ENCODE results near the gene DTX3.
"Not testable (repeated sequence)": the region's sequence is repeated elsewhere in the genome, so short reads cannot be mapped to it uniquely, and the experiment has no call there.

Gene DTX3

DNA sequence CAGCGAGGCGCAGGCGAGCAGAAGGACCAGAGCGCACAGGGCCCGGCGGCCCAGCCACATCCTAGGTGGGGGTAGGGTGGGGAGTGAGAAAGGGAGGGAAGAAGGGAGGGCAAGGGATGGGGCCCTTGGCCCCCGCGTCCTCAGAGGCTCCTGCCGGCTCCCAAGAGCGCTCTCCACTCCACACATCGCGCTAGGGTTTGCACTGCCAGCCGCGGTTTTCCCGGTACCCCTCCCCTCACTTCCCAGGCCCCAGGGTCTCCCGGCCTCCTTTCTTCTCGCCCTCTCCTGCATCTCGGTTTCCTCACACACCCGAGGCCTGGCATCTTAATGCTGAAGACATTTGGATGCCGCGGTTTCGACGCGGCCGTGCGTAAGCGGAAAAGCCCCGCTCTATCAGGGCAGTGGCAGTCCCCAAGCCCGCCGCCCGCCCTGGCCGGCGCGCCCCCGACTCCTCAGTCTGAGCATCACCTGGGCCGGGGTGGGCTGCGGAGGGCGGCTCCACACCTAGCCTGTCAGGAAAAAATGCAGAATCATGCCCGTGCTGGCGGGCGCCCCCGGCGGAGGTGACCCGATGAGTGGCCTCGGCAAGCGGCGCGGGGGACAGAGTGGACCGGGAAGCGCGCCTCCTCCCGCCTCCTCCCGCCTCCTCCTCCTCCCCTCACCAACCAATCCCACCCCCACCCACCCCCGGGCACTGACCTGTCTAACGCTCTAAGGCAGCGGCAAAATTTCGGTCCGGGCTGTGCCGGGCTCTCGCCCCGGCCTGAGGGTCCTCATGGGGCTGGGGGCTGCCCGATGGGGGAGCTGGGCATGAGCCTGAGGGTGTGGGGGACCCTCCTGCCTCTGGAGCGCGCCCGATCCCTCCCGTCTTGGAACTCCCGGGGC lies 27.7 kb downstream of the DTX3 start:
- Histone ChIP-seq H3K4me3 (ENCODE audit: low read depth in 1 of 2, low read length in 1 of 2) (peak overlapping the region; percentile 27 to 65), H3K36me3 (no peaks in the 10 kb centered on the region), H3K4me1 (ENCODE audit: control insufficient read depth in 1 of 2, insufficient read depth in 1 of 2, low read depth in 1 of 2, low read length in 1 of 2) (peaks cover 19 to 22% of the 10 kb centered on the region in 2 experiments), H3K9me3 (no peaks in the 10 kb centered on the region), H3K27me3 (peaks cover 98% of the 10 kb centered on the region), H3K27ac (no peak overlapping the region)
- TF ChIP-seq, protein P1, sequence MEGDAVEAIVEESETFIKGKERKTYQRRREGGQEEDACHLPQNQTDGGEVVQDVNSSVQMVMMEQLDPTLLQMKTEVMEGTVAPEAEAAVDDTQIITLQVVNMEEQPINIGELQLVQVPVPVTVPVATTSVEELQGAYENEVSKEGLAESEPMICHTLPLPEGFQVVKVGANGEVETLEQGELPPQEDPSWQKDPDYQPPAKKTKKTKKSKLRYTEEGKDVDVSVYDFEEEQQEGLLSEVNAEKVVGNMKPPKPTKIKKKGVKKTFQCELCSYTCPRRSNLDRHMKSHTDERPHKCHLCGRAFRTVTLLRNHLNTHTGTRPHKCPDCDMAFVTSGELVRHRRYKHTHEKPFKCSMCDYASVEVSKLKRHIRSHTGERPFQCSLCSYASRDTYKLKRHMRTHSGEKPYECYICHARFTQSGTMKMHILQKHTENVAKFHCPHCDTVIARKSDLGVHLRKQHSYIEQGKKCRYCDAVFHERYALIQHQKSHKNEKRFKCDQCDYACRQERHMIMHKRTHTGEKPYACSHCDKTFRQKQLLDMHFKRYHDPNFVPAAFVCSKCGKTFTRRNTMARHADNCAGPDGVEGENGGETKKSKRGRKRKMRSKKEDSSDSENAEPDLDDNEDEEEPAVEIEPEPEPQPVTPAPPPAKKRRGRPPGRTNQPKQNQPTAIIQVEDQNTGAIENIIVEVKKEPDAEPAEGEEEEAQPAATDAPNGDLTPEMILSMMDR (IDR thresholded peaks at IDR 0.05) = no peak

DNA sequence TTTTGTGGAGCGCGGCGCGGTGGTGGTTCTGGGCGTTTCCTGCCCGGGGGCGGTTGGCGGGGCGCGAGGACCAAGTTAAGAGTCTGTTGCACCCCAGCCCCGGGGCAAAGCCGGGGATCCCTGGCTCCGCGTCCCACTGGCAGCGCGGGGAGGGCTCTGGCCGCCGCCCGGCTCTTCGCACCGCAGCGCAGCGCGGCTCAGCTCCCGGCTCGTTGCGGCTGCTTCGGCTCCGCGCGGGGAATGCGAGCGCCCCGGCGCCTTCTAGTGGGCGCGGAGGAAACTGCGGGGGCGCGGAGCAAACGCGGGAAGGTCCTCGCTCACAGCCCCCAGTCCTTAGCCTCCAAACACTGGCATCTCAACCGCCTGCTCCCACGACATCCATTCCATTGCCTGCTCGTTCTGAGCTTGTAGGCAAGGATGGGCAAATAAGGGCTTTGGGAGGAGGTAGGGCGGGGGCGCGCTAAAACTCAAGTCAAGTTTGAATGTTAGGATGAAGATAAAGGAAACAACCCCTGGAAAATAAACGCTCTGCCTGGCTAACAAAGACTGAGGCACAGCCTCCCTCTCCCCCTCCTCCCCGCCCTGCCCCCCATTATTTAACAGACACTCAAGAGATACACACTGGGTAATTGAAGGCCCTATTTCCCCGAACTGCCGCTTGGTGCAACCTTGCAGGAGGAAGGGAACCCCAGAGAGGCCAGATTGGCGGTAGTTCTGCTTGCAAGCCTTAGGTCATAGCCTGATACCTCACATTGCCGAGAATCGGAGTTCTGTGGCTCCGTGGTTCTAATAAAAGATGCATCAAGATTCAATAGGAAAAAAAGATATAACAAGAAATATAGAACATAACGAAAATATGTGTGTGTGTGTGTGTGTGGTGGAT lies 28.6 kb downstream of the DTX3 start, which contains the start of gene B4GALNT1:
Gene B4GALNT1, minus strand, starts transcription at position 244 of the 883 bp plus-strand sequence. CDS start 1,069 bp downstream, outside the sequence.
- Histone ChIP-seq H3K4me3 (ENCODE audit: low read depth in 1 of 2, low read length in 1 of 2) (peak within 1 kb of the TSS; percentile 27 to 65), H3K27ac (no peak within 1 kb of the TSS), H3K27me3 (peaks cover 98% of the 10 kb centered on the region), H3K9me3 (no peaks in the 10 kb centered on the region), H3K4me1 (ENCODE audit: control insufficient read depth in 1 of 2, insufficient read depth in 1 of 2, low read depth in 1 of 2, low read length in 1 of 2) (peaks cover 14 to 18% of the 10 kb centered on the region in 2 experiments), H3K36me3 (no peaks in the 10 kb centered on the region)
- TF ChIP-seq, protein P1 (IDR thresholded peaks at IDR 0.05) = peak; percentile 75

DNA sequence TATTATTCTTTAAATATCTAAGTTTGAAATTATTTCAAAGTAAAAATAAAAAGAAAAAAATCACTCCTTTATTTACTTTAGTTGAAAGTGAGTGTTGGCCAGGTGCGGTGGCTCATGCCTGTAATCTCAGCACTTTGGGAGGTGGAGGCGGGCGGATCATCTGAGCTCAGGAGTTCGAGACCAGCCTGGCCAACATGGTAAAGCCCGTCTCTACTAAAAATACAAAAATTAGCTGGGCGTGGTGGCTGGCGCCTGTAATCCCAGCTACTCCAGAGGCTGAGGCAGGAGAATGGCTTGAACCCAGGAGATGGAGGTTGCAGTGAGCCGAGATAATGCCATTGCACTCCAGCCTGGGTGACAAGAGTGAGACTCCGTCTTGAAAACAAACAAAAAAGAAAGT lies 32.1 kb downstream of the DTX3 start:
- peaks cover 14 to 18% of the 10 kb centered on the region in 2 experiments for H3K4me1 ChIP-seq (ENCODE audit: control insufficient read depth in 1 of 2, insufficient read depth in 1 of 2, low read depth in 1 of 2, low read length in 1 of 2)
- not testable (repeated sequence) for H3K27ac ChIP-seq; H3K9me3 ChIP-seq; H3K36me3 ChIP-seq; H3K4me3 ChIP-seq (ENCODE audit: low read depth in 1 of 2, low read length in 1 of 2)
- peaks cover 98% of the 10 kb centered on the region for H3K27me3 ChIP-seq

DNA sequence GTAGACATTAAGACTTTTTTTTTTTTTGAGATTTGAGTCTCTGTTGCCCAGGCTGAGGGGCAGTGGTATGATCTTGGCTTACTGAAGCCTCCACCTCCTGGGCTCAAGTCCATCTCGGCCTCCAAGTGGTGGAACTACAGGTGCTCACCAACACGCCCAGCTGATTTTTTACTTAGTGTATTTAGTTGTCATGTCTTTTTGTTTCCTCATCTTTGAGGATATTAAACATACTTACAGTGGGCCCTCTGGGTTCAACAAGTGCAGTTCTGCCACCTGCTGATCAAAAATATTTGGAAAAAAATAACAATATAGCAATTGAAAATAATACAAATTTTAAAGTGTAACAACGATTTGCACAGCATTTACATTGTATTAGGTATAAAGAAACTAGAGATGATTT lies 32.7 kb downstream of the DTX3 start:
- Histone ChIP-seq H3K4me1 (ENCODE audit: control insufficient read depth in 1 of 2, insufficient read depth in 1 of 2, low read depth in 1 of 2, low read length in 1 of 2) (peaks cover 10 to 12% of the 10 kb centered on the region in 2 experiments), H3K9me3 (no peaks in the 10 kb centered on the region), H3K27me3 (peaks cover 98% of the 10 kb centered on the region), H3K27ac (no peak overlapping the region), H3K4me3 (ENCODE audit: low read depth in 1 of 2, low read length in 1 of 2) (no peak overlapping the region), H3K36me3 (no peaks in the 10 kb centered on the region)
- TF ChIP-seq, protein P1 (IDR thresholded peaks at IDR 0.05) = no peak

DNA sequence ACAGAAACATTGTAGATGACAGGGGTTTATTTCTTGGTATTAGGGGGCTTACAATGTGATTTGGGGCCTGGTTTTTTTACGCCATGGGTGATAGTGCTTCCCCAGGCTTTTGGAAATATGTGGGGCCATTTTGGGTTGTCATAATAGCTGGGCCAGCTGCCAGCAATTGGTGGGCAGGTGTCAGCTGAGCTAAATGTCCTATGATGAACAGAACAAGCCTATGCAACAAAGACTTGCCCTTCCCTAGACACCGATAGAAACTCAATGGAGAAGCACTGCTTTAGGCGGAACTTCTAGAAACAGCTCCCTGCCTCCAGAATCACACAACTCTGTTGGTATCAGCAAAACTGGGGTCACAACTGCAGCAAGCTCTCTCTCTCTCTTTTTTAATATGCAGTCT lies 33.5 kb downstream of the DTX3 start:
- no peaks in the 10 kb centered on the region for H3K36me3 ChIP-seq
- peaks cover 95% of the 10 kb centered on the region for H3K27me3 ChIP-seq

More for the DNA sequence above, 33.5 kb downstream of the DTX3 start:
- Histone ChIP-seq H3K27ac (no peak overlapping the region), H3K4me3 (ENCODE audit: low read depth in 1 of 2, low read length in 1 of 2) (no peak overlapping the region), H3K4me1 (ENCODE audit: control insufficient read depth in 1 of 2, insufficient read depth in 1 of 2, low read depth in 1 of 2, low read length in 1 of 2) (peaks cover 5% of the 10 kb centered on the region in 2 experiments), H3K9me3 (no peaks in the 10 kb centered on the region)
- TF ChIP-seq, protein P1 (IDR thresholded peaks at IDR 0.05) = no peak
